Measurements from ENCODE around the gene C1RL.

The C1RL gene

GRCh38 chr12:7108796-7109571 is at the start of gene C1RL:
Gene C1RL (minus strand): TSS chr12:7109214. CDS start chr12:7109180, 34 bp downstream.
- peak in 48 of 56 donors; percentile 14 to 85 (median 52) for DNase-seq

GRCh38 chr12:7157391-7157790 is 48.4 kb upstream of the C1RL start:
- no peak for DNase-seq

- no peak for DNase-seq
Measured at GRCh38 chr12:7156259-7157197, 47.5 kb upstream of the C1RL start.

GRCh38 chr12:7155471-7156034 is 46.5 kb upstream of the C1RL start:
- peak in 1 of 56 donors; percentile 38 for DNase-seq

- no peak for DNase-seq
Measured at GRCh38 chr12:7154901-7155470, 46.0 kb upstream of the C1RL start.

GRCh38 chr12:7154042-7154441 is 45.0 kb upstream of the C1RL start:
- no peak for DNase-seq

GRCh38 chr12:7152818-7153217 is 43.8 kb upstream of the C1RL start:
- no peak for DNase-seq

GRCh38 chr12:7151532-7151931 is 42.5 kb upstream of the C1RL start:
- DNase-seq = no peak

GRCh38 chr12:7150841-7151240 is 41.8 kb upstream of the C1RL start:
- no peak for DNase-seq

GRCh38 chr12:7150356-7150755 is 41.3 kb upstream of the C1RL start:
- DNase-seq = no peak

GRCh38 chr12:7146906-7147305 is 37.9 kb upstream of the C1RL start:
- no peak for DNase-seq

- no peak for DNase-seq
Measured at GRCh38 chr12:7146228-7146627, 37.2 kb upstream of the C1RL start.

- DNase-seq = no peak
Measured at GRCh38 chr12:7145671-7146070, 36.7 kb upstream of the C1RL start.

GRCh38 chr12:7144414-7145120 is 35.6 kb upstream of the C1RL start:
- no peak for DNase-seq

- DNase-seq = no peak
Measured at GRCh38 chr12:7143564-7143963, 34.5 kb upstream of the C1RL start.

GRCh38 chr12:7142809-7143465 is 33.9 kb upstream of the C1RL start:
- no peak for DNase-seq

GRCh38 chr12:7142056-7142644 is 33.1 kb upstream of the C1RL start:
- DNase-seq = peak in 18 of 56 donors; percentile 2 to 46 (median 22)

GRCh38 chr12:7141351-7142005 is 32.5 kb upstream of the C1RL start:
- DNase-seq = no peak

GRCh38 chr12:7139200-7139599 is 30.2 kb upstream of the C1RL start:
- no peak for DNase-seq

All from nucleus accumbens (tissue), 56 donors.